ENCODE results near the gene PRR5.

DNA sequence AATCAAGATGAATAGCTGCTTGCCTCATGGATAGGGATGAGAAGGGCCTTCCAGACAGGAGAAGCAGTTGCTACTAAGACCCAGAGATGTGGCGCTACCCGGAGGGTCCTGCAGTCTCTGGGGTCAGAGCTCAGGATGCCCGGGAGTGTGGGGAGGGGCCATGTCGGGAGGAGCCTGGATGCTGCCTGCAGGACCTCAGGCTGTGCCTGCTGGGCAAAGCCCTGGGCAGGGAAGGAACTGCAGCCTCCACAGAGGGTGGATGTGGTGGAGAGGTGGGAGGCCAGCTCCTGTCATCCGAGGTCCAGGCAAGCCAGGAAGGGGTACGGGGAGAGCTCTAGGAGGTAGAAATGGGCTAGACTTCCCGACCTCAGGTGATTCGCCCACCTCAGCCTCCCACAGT is 11.0 kb downstream of the PRR5 start:
- TF ChIP-seq, protein P1, sequence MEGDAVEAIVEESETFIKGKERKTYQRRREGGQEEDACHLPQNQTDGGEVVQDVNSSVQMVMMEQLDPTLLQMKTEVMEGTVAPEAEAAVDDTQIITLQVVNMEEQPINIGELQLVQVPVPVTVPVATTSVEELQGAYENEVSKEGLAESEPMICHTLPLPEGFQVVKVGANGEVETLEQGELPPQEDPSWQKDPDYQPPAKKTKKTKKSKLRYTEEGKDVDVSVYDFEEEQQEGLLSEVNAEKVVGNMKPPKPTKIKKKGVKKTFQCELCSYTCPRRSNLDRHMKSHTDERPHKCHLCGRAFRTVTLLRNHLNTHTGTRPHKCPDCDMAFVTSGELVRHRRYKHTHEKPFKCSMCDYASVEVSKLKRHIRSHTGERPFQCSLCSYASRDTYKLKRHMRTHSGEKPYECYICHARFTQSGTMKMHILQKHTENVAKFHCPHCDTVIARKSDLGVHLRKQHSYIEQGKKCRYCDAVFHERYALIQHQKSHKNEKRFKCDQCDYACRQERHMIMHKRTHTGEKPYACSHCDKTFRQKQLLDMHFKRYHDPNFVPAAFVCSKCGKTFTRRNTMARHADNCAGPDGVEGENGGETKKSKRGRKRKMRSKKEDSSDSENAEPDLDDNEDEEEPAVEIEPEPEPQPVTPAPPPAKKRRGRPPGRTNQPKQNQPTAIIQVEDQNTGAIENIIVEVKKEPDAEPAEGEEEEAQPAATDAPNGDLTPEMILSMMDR (IDR thresholded peaks at IDR 0.05) = no peak
- no peak for TF ChIP-seq EZH2phosphoT487 (IDR thresholded peaks at IDR 0.05)
- TF ChIP-seq EZH2 (IDR thresholded peaks at IDR 0.05) = no peak
